GM12891 (cell line): ENCODE results near the gene RPH3AL.
"Not testable (repeated sequence)": the region's sequence is repeated elsewhere in the genome, so short reads cannot be mapped to it uniquely, and the experiment has no call there.

ENCODE experiments used
- DNase-seq: peaks from one replicate; pipeline ENCODE4 v3.0.0; 2011; ENCODE audit warnings: low spot score; ENCODE audit not compliant: insufficient read length
- FAIRE-seq: peaks from 2 replicates; lab custom pipeline; 2011; peaks lifted over from hg19 to GRCh38; lab: Jason Lieb, UNC
- PAX5 ChIP-seq: IDR thresholded peaks from 2 replicates; pipeline ENCODE4 v1.6.1; 2011; ENCODE audit warnings: low read length, moderate library complexity, mild to moderate bottlenecking; ENCODE audit not compliant: insufficient read depth, severe bottlenecking
- POLR2A ChIP-seq: IDR thresholded peaks from 2 replicates; pipeline ENCODE4 v1.6.1; 2011; ENCODE audit warnings: low read depth, low read length, control low read depth
- POLR2AphosphoS5 ChIP-seq: IDR thresholded peaks from 2 replicates; pipeline ENCODE4 v1.6.1; 2011; ENCODE audit warnings: low read depth, low read length, control low read depth
- POU2F2 ChIP-seq: IDR thresholded peaks from 2 replicates; pipeline ENCODE4 v1.6.1; 2011; ENCODE audit warnings: low read depth, mild to moderate bottlenecking, control low read depth, low read length, moderate library complexity
- SPI1 ChIP-seq: IDR thresholded peaks from 2 replicates; pipeline ENCODE4 v1.6.1; 2011; ENCODE audit warnings: low read depth, low read length, control low read depth
- TAF1 ChIP-seq: IDR thresholded peaks from 2 replicates; pipeline ENCODE4 v1.6.1; 2011; ENCODE audit warnings: low read depth, low read length, control low read depth

RPH3AL gene

DNA sequence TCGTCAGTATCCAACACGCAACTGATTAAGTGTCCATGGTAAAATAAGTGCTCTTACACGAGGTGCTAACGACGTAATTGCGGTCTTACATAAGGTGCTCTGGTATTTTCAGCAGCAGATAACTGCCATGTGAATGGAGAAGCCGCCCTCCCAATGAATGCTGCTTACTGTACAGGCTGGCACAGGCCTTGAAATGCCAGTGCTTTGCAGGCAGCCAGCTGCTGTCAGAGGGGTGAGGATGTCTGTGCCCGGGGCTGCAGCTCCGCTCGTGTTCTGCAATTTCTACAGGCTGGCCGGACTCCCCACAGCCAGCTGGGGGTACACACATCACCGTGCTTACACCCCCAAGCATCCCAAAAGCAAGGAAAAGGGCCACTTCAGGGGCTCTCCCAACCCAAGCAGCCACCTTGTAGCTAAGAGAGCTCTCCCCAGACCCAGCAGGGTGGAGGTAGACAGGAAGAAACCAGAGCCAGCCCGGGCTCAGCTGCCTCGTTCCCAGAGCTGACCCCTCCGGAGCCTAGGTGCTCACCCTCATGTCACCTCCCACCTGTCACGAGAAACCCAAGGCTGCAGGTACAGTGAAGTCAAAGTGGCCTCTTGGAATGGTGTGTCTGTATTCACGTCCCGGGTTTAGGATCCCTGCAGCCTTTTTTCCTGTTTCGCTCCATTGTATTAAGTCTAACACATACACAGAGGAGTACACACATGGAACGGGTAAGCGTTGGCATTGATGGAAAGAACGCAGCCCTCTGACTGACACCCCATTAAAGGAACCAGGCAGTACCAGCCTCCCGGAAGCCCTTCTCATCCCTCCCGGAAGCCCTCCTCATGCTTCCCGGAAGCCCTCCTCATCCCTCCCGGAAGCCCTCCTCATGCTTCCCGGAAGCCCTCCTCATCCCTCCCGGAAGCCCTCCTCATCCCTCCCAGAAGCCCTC lies 27.2 kb upstream of the RPH3AL start:
- TF ChIP-seq POLR2A: no peak
- DNase-seq: no peak
- no peak for FAIRE-seq

DNA sequence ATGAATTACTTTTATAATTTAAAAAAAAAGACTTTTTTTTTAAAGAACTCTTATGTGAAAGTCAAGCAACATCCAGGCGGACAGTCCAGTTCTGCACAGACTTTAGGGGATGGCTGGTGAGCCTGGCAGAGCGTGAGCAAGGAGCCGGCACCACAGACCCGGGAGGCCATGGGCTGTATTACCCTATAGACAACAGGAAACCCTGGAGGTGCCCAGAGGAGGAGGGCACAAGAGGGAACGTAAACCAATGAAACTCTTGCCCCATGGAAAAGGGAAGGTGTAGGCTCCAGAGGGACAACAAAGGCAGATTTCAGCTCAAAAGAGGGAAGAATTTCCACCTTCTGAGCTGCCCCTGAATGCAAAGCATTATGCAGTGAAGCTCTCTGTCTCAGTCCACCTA lies 25.5 kb upstream of the RPH3AL start:
- FAIRE-seq: no peak
- DNase-seq: no peak

GRCh38 chr17:376936-377863 lies 24.6 kb upstream of the RPH3AL start:
- no peak for FAIRE-seq
- DNase-seq: no peak
- TF ChIP-seq TAF1 (no peak), PAX5 (no peak), POLR2AphosphoS5 (no peak), POU2F2 (no peak), POLR2A (no peak), SPI1 (no peak)

More for the DNA sequence above, 25.5 kb upstream of the RPH3AL start:
- TF ChIP-seq POLR2A: no peak
- TF ChIP-seq POU2F2: no peak
- TF ChIP-seq TAF1: no peak
- TF ChIP-seq POLR2AphosphoS5: no peak
- TF ChIP-seq PAX5: no peak
- TF ChIP-seq SPI1: no peak

DNA sequence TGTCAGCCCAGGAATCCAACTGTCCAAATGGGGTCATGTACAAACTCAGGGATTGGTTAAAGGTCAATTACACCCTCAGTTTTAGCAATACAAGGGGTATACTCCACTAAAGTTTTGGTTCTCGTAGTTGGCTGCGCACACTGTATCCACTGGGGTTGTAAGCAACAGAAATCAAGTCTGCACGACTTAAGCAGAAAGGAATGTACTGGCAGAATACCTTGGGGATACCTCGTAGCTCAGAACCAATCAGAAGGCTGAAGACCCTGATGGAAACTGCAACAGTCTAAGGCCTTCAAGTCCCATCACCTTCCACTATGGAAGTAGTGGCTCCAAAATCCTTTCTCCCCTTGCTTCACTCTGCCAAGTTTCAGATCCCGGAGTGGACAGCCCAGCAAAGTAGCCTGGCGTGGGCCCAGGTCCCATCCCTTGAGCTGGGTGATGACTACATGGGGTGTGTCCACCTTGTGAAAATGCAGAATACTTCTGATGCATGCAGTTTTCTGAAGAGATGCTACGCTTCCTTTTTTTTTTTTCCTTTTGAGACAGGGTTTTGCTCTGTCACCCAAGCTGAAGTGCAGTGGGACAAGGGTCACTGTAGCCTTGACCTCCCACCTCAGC lies 21.1 kb upstream of the RPH3AL start:
- FAIRE-seq (no peak), DNase-seq (no peak)
- TF ChIP-seq SPI1: no peak
- TF ChIP-seq POU2F2: no peak
- no peak for TF ChIP-seq PAX5
- TF ChIP-seq TAF1: no peak
- TF ChIP-seq POLR2AphosphoS5: no peak
- TF ChIP-seq POLR2A: no peak

GRCh38 chr17:372157-373152 lies 19.8 kb upstream of the RPH3AL start:
- FAIRE-seq (no peak), DNase-seq (no peak)
- TF ChIP-seq POU2F2 (no peak), TAF1 (no peak), SPI1 (no peak), POLR2AphosphoS5 (no peak), POLR2A (no peak), PAX5 (no peak)

GRCh38 chr17:371583-371982 lies 19.0 kb upstream of the RPH3AL start:
- FAIRE-seq: no peak

GRCh38 chr17:367656-368055 lies 15.0 kb upstream of the RPH3AL start:
- not testable (repeated sequence) for DNase-seq, FAIRE-seq

More at GRCh38 chr17:371583-371982, 19.0 kb upstream of the RPH3AL start:
- TF ChIP-seq POU2F2: no peak
- TF ChIP-seq POLR2A: no peak
- TF ChIP-seq TAF1: no peak
- TF ChIP-seq SPI1: no peak
- TF ChIP-seq PAX5: no peak
- no peak for TF ChIP-seq POLR2AphosphoS5
- DNase-seq: no peak

- peak; percentile 45 for FAIRE-seq
- not testable (repeated sequence) for DNase-seq
Measured at GRCh38 chr17:366657-367615, 14.3 kb upstream of the RPH3AL start.

- FAIRE-seq (no peak), DNase-seq (no peak)
- TF ChIP-seq PAX5 (no peak), SPI1 (no peak), TAF1 (no peak), POLR2AphosphoS5 (no peak), POU2F2 (no peak), POLR2A (no peak)
Measured at GRCh38 chr17:364766-365165, 12.2 kb upstream of the RPH3AL start.
